Right lobe of liver (tissue), 6 donors: ENCODE measurements around the gene RNF113A. TPM values are rescaled to one million over a fixed set of nuclear protein-coding genes. Genes with fewer than 3 reads are reported as not detected.

Experiments used
- ATAC-seq, 4 donors: fragments of 200-7000 bp; cut with Tn5 transposase; one replicate each; pipeline ENCODE4 v1.9.1; 2020; ENCODE audit warnings: mild to moderate bottlenecking in 4 of 4, moderate library complexity in 4 of 4
- DNase-seq, 3 donors: peaks; one replicate each; pipeline ENCODE4 v3.0.0-alpha.2; 2020
- H3K27ac ChIP-seq, 3 donors: fragments of 200-600 bp; one replicate each; pipeline ENCODE4 v1.8.0; 2022
- H3K27me3 ChIP-seq, 2 donors: fragments of 200-600 bp; one replicate each; pipeline ENCODE4 v1.8.0; 2022
- H3K36me3 ChIP-seq, 4 donors: fragments of 200-600 bp; sonication (generic) in 1 of 4; one replicate each; pipeline versions ENCODE4 v1.5.1 to v1.8.0; 2017 to 2022; ENCODE audit warnings: control low read depth in 1 of 4
- H3K4me1 ChIP-seq, 4 donors: fragments of 200-600 bp; sonication (generic) in 1 of 4; one replicate each; pipeline versions ENCODE4 v1.5.1 to v1.8.0; 2017 to 2022; ENCODE audit warnings: control low read depth in 1 of 4
- H3K4me3 ChIP-seq, 3 donors: fragments of 200-600 bp; one replicate each; pipeline ENCODE4 v1.8.0; 2022
- H3K9me3 ChIP-seq, 4 donors: fragments of 200-600 bp; sonication (generic) in 1 of 4; one replicate each; pipeline versions ENCODE4 v1.5.1 to v1.8.0; 2017 to 2022; ENCODE audit warnings: control low read depth in 1 of 4
- CTCF ChIP-seq, 4 donors: fragments of 200-600 bp in 3 of 4; fragments of 450-650 bp in 1 of 4; IDR thresholded peaks; one replicate each; pipeline versions ENCODE4 v1.5.1 to v1.8.0; 2016 to 2022; ENCODE audit warnings: antibody characterized with exemption in 4 of 4, mild to moderate bottlenecking in 2 of 4
- POLR2A ChIP-seq: fragments of 450-650 bp; IDR thresholded peaks from one replicate; pipeline ENCODE4 v1.6.1; 2017; ENCODE audit warnings: antibody characterized with exemption, mild to moderate bottlenecking
- WGBS: methylation state at CpG from one replicate; pipeline ENCODE4 v1.1.6; 2018; ENCODE audit warnings: low coverage, low lambda C conversion rate; ENCODE audit not compliant: insufficient coverage; ENCODE audit errors: missing lambda C conversion rate; 5-methylcytosine and 5-hydroxymethylcytosine counted together
- intact Hi-C, 2 donors: fragments of 100-400 bp; cut with DNase I; formaldehyde crosslinking; loops; one replicate each; pipeline versions ENCODE4 v1.11.2 to v1.14.1; 2022
- total RNA-seq, 6 experiments: library from RNA; depleted of rRNA in 2 of 6; stranded (reverse); fragments of >200 nt in 2 of 6; fragmentation: NEBNext Ultra II Directional in 3 of 6; extraction: Animal tissue kit (Norgen Biotek cat#: 25700) in 3 of 6; gene quantifications; one replicate each; pipeline versions ENCODE4 v1.1.0 to v1.2.4, GENCODE V29; 2016 to 2023
- donor health status: DM: no; HTN: yes; CAD: no.
- donor health status: DM: no; HTN: no; CAD: no.
- donor health status: DM: no; HTN: no; CAD: no.
- donor health status: DM: no; HTN: yes; CAD: no.
- donor health status: DM: no; HTN: yes; CAD: no.

Gene RNF113A
- total RNA-seq, 6 experiments from 2014 or later = 6.1 to 12.6 (median 7.5) TPM

- Histone ChIP-seq H3K9me3 (no peaks in the 10 kb centered on the region), H3K4me1 (no peaks in the 10 kb centered on the region), H3K27me3 (no peaks in the 10 kb centered on the region), H3K36me3 (no peaks in the 10 kb centered on the region), H3K27ac (no peak overlapping the region), H3K4me3 (no peak overlapping the region)
- DNase-seq = no peak
- ATAC-seq = no peak
- TF ChIP-seq CTCF (IDR thresholded peaks at IDR 0.05) = no peak
- TF ChIP-seq POLR2A = no peak
- intact Hi-C loops = no loop called here
- 46% methylated on average over 2 of the region's 2 CpGs for WGBS
Measured at GRCh38 chrX:119878740-119879139, 7.2 kb upstream of the RNF113A start.

- Histone ChIP-seq H3K27me3 (no peaks in the 10 kb centered on the region), H3K4me1 (peaks cover 0 to 8% (median 0%) of the 10 kb centered on the region in 4 donors), H3K36me3 (no peaks in the 10 kb centered on the region), H3K9me3 (no peaks in the 10 kb centered on the region), H3K27ac (peak overlapping the region; percentile 85 to 93 (median 90)), H3K4me3 (peak overlapping the region; percentile 56 to 72 (median 65))
- ATAC-seq (peak; percentile 51 to 65 (median 64)), DNase-seq (no peak)
- TF ChIP-seq POLR2A = no peak
- no peak for TF ChIP-seq CTCF (IDR thresholded peaks at IDR 0.05)
- intact Hi-C loops = no loop called here
- 19% methylated on average over 23 of the region's 26 CpGs for WGBS
Measured at GRCh38 chrX:119871245-119871598, 311 bp downstream of the RNF113A start.

GRCh38 chrX:119870626-119871131, 854 bp downstream of the RNF113A start:
- Histone ChIP-seq H3K4me3 (peak overlapping the region; percentile 56 to 72 (median 65)), H3K36me3 (no peaks in the 10 kb centered on the region), H3K4me1 (peaks cover 0 to 8% (median 0%) of the 10 kb centered on the region in 4 donors), H3K9me3 (no peaks in the 10 kb centered on the region), H3K27ac (peak overlapping the region; percentile 85 to 93 (median 90)), H3K27me3 (no peaks in the 10 kb centered on the region)
- no peak for TF ChIP-seq CTCF (IDR thresholded peaks at IDR 0.05)
- TF ChIP-seq POLR2A = no peak
- DNase-seq (no peak), ATAC-seq (peak; percentile 18 to 33 (median 25))
- WGBS = 27% methylated on average over 18 of the region's 25 CpGs
- intact Hi-C loops = no loop called here

- no peak for TF ChIP-seq CTCF (IDR thresholded peaks at IDR 0.05)
- no peak for TF ChIP-seq POLR2A
- Histone ChIP-seq H3K36me3 (peaks cover 0 to 2% (median 0%) of the 10 kb centered on the region in 4 donors), H3K27me3 (no peaks in the 10 kb centered on the region), H3K4me1 (peaks cover 0 to 5% (median 0%) of the 10 kb centered on the region in 4 donors), H3K27ac (peak overlapping the region in 2 of 3 donors; percentile 16 to 83), H3K4me3 (peak overlapping the region; percentile 7 to 72 (median 27)), H3K9me3 (no peaks in the 10 kb centered on the region)
- no peak for ATAC-seq
- intact Hi-C loops = no loop called here
- no peak for DNase-seq
- WGBS = 52% methylated on average over 10 of the region's 10 CpGs
Measured at GRCh38 chrX:119853444-119853843, 18.1 kb downstream of the RNF113A start.
